Measurements from ENCODE around the gene SLC6A12. TPM values are rescaled to one million over a fixed set of nuclear protein-coding genes. Genes with fewer than 3 reads are reported as not detected.

SLC6A12 gene
- total RNA-seq, 2 experiments from 2014 or later: not detected

DNA sequence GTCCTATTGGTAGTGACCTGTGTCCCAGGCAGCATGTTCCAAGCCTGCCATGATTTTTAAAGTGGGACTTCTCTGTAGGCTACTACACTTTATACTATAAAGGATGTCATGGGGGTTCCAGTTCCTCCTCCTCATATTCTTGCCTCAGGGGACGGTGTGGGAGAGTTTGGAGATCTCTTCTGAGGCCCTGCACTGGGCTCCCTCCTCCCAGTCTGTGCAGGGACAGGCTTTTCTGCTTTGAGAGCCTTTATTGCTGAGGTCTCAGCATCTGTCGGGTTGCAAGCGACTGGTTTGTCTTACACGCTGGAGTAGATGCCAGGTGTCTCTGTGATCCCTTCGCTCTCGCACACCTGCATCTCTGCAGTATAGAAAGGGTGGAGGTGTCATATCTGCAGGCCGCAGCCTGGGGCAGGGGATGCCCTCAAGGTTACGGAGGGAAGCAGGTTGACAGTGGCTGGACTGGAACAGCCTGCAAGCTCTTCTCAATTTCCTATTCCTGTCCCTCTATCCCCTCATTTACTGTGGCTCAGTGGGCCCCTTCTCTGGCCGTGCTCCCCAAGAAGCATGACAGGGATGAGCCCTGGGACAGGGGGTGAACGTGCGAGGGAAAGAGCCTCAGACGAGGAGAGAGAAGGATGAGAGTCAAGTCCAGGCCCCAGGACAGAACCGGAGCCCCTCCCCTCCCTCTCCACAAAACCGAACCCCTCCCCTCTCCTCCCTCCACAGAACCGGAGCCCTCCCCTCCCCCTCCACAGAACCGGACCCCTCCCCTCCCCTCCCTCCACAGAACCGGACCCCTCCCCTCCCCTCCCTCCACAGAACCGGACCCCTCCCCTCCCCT, 51.3 kb downstream of the SLC6A12 start:
- no peak overlapping the region for H3K4me3 Mint-ChIP-seq
- ChIA-PET POLR2A (no interaction called here), CTCF (no interaction called here)
- H3K9me3 Mint-ChIP-seq: no peaks in the 10 kb centered on the region
- no peaks in the 10 kb centered on the region for H3K36me3 Mint-ChIP-seq (ENCODE audit: low read depth)
- DNase-seq: no peak
- intact Hi-C loops (cut with micrococcal nuclease): no loop called here
- peak; percentile 13 for ATAC-seq
- H3K4me1 Mint-ChIP-seq (ENCODE audit: low read depth): no peaks in the 10 kb centered on the region
- no peaks in the 10 kb centered on the region for H3K27me3 Mint-ChIP-seq
- H3K27ac Mint-ChIP-seq: no peak overlapping the region
- TF ChIP-seq, protein P1, sequence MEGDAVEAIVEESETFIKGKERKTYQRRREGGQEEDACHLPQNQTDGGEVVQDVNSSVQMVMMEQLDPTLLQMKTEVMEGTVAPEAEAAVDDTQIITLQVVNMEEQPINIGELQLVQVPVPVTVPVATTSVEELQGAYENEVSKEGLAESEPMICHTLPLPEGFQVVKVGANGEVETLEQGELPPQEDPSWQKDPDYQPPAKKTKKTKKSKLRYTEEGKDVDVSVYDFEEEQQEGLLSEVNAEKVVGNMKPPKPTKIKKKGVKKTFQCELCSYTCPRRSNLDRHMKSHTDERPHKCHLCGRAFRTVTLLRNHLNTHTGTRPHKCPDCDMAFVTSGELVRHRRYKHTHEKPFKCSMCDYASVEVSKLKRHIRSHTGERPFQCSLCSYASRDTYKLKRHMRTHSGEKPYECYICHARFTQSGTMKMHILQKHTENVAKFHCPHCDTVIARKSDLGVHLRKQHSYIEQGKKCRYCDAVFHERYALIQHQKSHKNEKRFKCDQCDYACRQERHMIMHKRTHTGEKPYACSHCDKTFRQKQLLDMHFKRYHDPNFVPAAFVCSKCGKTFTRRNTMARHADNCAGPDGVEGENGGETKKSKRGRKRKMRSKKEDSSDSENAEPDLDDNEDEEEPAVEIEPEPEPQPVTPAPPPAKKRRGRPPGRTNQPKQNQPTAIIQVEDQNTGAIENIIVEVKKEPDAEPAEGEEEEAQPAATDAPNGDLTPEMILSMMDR (IDR thresholded peaks at IDR 0.05): no peak

DNA sequence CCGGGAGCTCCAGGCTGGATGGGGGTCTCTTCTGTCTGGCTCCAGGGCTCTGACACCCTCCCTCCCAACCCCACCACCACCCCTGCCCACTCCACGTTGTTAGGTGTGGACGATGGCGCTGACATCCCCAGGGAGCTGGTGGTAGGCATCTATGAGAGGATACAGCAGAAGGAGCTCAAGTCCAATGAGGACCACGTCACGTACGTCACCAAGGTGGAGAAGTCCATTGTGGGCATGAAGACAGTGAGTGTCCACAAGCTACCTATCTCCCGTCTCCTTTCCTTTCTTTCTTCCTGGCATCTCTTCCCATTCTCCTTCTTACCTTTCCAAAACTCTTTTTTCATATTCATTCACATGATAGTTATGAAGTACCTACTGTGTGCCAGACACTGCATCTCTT, 52.1 kb downstream of the SLC6A12 start:
- CTCF ChIA-PET: no interaction called here
- DNase-seq: no peak

DNA sequence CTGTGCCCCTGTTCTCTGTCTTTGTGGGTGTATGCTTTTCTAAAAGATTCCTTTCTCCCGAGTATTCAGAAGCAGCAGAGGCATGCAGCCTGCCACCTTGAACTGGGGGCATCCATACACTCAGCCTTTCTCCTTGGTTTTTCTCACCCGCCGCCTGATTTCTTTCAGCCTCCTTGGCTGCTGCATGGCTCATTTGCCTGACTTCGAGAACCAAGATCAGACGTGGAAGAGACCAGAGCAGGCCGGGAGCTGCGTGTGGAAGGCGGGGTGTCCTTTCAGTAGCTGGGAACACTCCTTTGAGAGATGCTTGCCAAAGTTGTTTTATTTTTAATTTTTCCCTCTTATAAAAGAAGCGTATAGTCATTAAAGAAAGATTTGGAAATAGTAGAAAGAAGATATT, 53.1 kb downstream of the SLC6A12 start:
- H3K4me1 Mint-ChIP-seq (ENCODE audit: low read depth): no peaks in the 10 kb centered on the region

More for the DNA sequence above, 52.1 kb downstream of the SLC6A12 start:
- no peak overlapping the region for H3K27ac Mint-ChIP-seq
- no peak for ATAC-seq
- H3K9me3 Mint-ChIP-seq: no peaks in the 10 kb centered on the region
- POLR2A ChIA-PET: no interaction called here
- no peaks in the 10 kb centered on the region for H3K36me3 Mint-ChIP-seq (ENCODE audit: low read depth)
- H3K4me3 Mint-ChIP-seq: no peak overlapping the region
- TF ChIP-seq, protein P1 (IDR thresholded peaks at IDR 0.05): no peak
- intact Hi-C loops (cut with micrococcal nuclease): no loop called here
- no peaks in the 10 kb centered on the region for H3K4me1 Mint-ChIP-seq (ENCODE audit: low read depth)
- H3K27me3 Mint-ChIP-seq: no peaks in the 10 kb centered on the region

DNA sequence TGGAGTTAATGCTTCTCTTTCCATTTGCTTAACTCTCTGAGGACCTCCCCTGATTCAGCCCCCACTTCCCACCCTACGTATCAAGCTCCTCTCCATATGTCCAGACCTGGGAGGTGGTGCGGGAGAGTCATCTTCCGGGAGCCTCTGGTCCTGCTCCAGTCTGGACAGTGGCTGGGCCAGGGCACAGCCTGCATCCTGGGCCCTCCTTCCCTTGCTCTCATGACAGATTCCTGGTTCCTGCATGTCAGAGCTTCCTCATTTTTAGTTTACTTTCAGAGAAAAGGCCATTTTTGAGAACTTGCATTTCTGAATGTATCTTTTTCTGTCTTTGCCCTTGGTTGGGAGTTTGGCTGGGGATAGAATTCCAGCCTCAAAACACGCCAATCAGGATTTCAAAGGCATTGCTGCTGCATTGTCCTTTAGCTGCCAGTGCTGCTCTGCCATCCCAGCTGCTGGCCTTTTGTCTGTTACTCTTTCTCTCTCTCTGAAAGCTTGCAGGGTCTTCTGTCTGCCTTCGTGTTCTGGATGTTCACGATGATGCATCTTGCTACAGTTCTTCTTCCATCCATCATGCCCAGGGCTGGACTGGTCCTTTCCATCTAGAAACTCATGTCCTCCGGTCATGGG, 54.7 kb downstream of the SLC6A12 start:
- no peaks in the 10 kb centered on the region for H3K4me1 Mint-ChIP-seq (ENCODE audit: low read depth)
- ChIA-PET CTCF (interaction anchor here (1.0 kb wide), 1 partner anchor 63 kb away, joined by 3 read pairs; no protein-coding TSS in a partner anchor), POLR2A (no interaction called here)
- H3K4me3 Mint-ChIP-seq: no peak overlapping the region
- H3K9me3 Mint-ChIP-seq: no peaks in the 10 kb centered on the region
- H3K36me3 Mint-ChIP-seq (ENCODE audit: low read depth): no peaks in the 10 kb centered on the region
- intact Hi-C loops (cut with micrococcal nuclease): no loop called here
- ATAC-seq (no peak), DNase-seq (no peak)
- TF ChIP-seq, protein P1 (IDR thresholded peaks at IDR 0.05): no peak
- peaks cover 1% of the 10 kb centered on the region for H3K27me3 Mint-ChIP-seq
- no peak overlapping the region for H3K27ac Mint-ChIP-seq

More for the DNA sequence above, 53.1 kb downstream of the SLC6A12 start:
- Mint-ChIP-seq H3K9me3 (no peaks in the 10 kb centered on the region), H3K4me3 (no peak overlapping the region), H3K36me3 (ENCODE audit: low read depth) (no peaks in the 10 kb centered on the region), H3K27ac (no peak overlapping the region), H3K27me3 (no peaks in the 10 kb centered on the region)
- ChIA-PET CTCF (no interaction called here), POLR2A (no interaction called here)
- intact Hi-C loops (cut with micrococcal nuclease): no loop called here
- TF ChIP-seq, protein P1 (IDR thresholded peaks at IDR 0.05): no peak
- ATAC-seq (no peak), DNase-seq (no peak)

DNA sequence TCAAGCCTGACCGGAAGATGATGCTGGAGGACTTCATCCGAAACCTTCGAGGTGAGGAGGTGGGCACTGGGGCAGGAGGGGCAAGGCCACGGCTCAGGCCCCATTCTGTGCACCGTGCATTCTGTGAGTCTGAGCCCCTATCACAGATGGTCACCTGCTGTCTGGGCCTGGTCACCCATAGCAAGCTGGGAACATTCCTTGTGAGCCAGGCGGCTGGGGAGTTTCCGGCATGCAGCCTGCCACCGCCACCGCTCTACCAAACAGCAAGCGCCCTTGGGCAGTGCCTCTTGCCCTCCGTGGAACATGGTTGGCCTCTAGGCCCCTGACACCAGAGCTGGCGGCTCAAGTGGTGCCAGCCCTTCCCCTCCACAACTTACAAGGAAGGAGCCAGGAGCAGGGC, 56.3 kb downstream of the SLC6A12 start:
- Mint-ChIP-seq H3K4me1 (ENCODE audit: low read depth) (peaks cover 3% of the 10 kb centered on the region), H3K27me3 (peaks cover 1% of the 10 kb centered on the region), H3K9me3 (no peaks in the 10 kb centered on the region), H3K4me3 (no peak overlapping the region), H3K27ac (no peak overlapping the region), H3K36me3 (ENCODE audit: low read depth) (no peaks in the 10 kb centered on the region)
- TF ChIP-seq, protein P1 (IDR thresholded peaks at IDR 0.05): no peak
- intact Hi-C loops (cut with micrococcal nuclease): no loop called here
- ChIA-PET POLR2A (no interaction called here), CTCF (no interaction called here)
- DNase-seq (no peak), ATAC-seq (no peak)

Measured in activated CD8-positive, alpha-beta T cell treated with anti-CD3 and anti-CD28 coated beads for 36 hours (primary cell).